WTC11 (cell line): ENCODE measurements around the gene CDX1.

Source experiments
- CTCF ChIP-seq: fragments of 200-600 bp; IDR thresholded peaks from 2 replicates; pipeline ENCODE4 v1.8.0; 2022; ENCODE audit warnings: antibody characterized with exemption
- ELF4 ChIP-seq: sonication (generic); formaldehyde crosslinking; IDR thresholded peaks from 2 replicates; pipeline ENCODE4 v1.8.1; 2022; ENCODE audit warnings: low read depth, mild to moderate bottlenecking, moderate library complexity, missing genetic modification reagents
- PREB ChIP-seq: sonication (generic); formaldehyde crosslinking; IDR thresholded peaks from 2 replicates; pipeline ENCODE4 v1.8.1; 2022; ENCODE audit warnings: mild to moderate bottlenecking, missing genetic modification reagents, moderate library complexity, borderline replicate concordance
- ZBTB43 ChIP-seq: sonication (generic); formaldehyde crosslinking; IDR thresholded peaks from 2 replicates; pipeline ENCODE4 v1.8.1; 2023; ENCODE audit warnings: mild to moderate bottlenecking, missing genetic modification reagents
- ZNF121 ChIP-seq: sonication (generic); formaldehyde crosslinking; IDR thresholded peaks from 2 replicates; pipeline ENCODE4 v1.8.0; 2023; ENCODE audit warnings: missing genetic modification reagents
- TF ChIP-seq, protein P1 (sequence below): sonication (generic); formaldehyde crosslinking; IDR thresholded peaks from 2 replicates; pipeline ENCODE4 v1.8.0; 2022; ENCODE audit warnings: mild to moderate bottlenecking, missing genetic modification reagents
- TF ChIP-seq, protein P2 (sequence below): sonication (generic); formaldehyde crosslinking; IDR thresholded peaks from 2 replicates; pipeline ENCODE4 v1.8.0; 2022; ENCODE audit warnings: mild to moderate bottlenecking, missing genetic modification reagents

GRCh38 chr5:150163035-150163434, 3.5 kb upstream of the CDX1 start:
- TF ChIP-seq ZBTB43 (CRISPR knock-in tag), result no peak
- TF ChIP-seq, protein P1, sequence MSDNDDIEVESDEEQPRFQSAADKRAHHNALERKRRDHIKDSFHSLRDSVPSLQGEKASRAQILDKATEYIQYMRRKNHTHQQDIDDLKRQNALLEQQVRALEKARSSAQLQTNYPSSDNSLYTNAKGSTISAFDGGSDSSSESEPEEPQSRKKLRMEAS (CRISPR knock-in tag), result no peak
- TF ChIP-seq CTCF, result no peak
- TF ChIP-seq, protein P2, sequence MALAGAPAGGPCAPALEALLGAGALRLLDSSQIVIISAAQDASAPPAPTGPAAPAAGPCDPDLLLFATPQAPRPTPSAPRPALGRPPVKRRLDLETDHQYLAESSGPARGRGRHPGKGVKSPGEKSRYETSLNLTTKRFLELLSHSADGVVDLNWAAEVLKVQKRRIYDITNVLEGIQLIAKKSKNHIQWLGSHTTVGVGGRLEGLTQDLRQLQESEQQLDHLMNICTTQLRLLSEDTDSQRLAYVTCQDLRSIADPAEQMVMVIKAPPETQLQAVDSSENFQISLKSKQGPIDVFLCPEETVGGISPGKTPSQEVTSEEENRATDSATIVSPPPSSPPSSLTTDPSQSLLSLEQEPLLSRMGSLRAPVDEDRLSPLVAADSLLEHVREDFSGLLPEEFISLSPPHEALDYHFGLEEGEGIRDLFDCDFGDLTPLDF (CRISPR knock-in tag), result no peak
- TF ChIP-seq ZNF121 (CRISPR knock-in tag), result no peak
- TF ChIP-seq ELF4, result no peak
- no peak for TF ChIP-seq PREB (CRISPR knock-in tag)
